Epidermal melanocyte (primary cell): ENCODE measurements around the gene GPN2.
"Not testable (repeated sequence)": the region's sequence is repeated elsewhere in the genome, so short reads cannot be mapped to it uniquely, and the experiment has no call there.

Experiments
- DNase-seq: peaks from one replicate; pipeline ENCODE4 v3.0.0; 2011; ENCODE audit warnings: low spot score; ENCODE audit not compliant: insufficient read length

GPN2 gene

GRCh38 chr1:26858160-26858559 is 31.9 kb downstream of the GPN2 start:
- no peak for DNase-seq

DNA sequence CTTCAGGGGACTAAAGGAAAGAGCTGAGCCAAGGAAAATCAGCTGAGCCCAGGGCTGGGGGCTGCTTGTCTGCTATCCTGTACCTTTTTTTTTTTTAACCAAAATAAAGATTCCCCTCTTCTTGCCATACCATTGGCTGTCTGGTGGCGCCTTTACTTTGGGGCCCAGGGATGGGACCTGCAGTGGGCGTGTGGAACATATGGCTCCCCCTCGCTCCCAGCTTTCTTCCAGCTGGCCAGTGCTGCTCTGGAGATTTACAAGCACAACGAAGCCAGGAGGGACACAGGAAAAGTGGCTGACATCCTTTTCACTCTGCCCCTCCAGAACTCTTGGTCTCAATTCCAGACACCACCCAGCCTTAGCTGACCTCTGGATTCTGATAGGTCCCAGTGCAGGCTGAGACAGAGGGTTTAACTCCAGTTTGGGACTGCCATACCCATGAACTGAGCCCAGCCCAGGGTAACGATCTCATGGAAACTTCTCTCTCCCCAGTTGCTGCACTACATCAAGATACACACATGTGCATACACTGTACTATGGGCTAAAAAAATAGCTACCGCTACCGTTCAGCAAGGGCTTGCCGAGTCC is 32.5 kb downstream of the GPN2 start:
- DNase-seq: peak; percentile 13

- no peak for DNase-seq
Observed at GRCh38 chr1:26856604-26857469, 33.2 kb downstream of the GPN2 start.

GRCh38 chr1:26856181-26856580 is 33.9 kb downstream of the GPN2 start:
- no peak for DNase-seq

DNA sequence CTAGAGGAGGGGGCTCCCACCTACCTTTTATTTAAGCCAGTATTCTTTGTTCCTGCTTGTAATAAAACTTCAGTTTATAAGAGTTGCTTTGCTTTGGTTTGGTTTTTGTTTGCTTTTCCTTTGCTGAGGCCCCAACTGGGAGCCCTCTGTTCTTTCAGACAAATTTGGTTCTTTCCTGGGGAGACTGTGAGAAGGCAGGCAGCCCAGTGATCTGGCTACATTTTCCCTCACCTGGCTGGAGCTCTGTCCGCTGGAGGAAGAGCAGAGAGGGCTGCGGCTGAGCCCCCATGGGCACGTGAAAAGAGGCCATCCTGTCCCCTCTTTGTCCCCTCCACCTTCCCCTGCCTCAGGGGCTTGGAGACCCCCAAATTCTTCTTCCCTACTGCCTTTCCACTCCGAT is 34.4 kb downstream of the GPN2 start:
- no peak for DNase-seq

DNA sequence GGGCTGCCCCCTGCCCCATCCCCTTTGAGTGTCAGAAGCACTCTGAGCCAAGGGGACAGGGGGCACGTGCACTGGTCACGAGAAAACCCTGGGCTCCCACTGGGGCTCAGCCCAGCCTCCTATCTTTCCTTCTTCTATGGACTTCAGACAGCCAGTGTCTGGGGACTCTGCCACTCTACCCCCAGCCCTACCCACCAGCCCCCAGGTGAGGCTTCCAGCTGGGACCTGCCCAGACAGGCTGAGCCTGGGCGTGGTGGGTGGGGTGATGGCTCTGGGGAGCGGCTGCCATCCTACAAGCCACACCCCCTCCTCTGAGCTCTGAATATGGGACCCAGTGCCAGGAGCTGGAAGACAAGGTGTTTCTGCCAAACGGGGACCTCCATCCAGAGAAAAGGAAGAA is 35.2 kb downstream of the GPN2 start:
- DNase-seq: no peak

GRCh38 chr1:26853600-26853999 is 36.5 kb downstream of the GPN2 start:
- DNase-seq: no peak

GRCh38 chr1:26853156-26853555 is 36.9 kb downstream of the GPN2 start:
- DNase-seq: peak; percentile 93

DNA sequence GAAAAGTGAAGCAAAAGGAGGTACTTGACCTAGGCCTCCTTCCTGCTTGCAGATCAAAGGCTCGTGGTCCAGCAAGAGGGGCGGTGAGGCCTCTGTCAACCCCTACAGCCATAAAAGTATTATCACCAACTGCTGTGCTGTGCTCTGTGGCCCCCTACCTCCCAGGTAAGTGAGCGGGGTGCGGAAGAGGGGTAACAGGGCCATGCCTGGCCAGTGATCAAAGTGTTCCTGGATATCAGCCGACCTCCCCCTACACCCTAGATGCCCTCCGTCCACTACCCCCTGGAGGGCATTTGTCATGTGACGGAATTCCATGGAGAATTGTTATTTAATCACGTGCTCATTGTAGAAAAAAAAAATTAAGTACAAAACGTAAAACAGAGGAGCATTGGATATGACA is 37.4 kb downstream of the GPN2 start:
- DNase-seq: no peak

- DNase-seq: no peak
Observed at GRCh38 chr1:26851106-26851684, 38.9 kb downstream of the GPN2 start.

DNA sequence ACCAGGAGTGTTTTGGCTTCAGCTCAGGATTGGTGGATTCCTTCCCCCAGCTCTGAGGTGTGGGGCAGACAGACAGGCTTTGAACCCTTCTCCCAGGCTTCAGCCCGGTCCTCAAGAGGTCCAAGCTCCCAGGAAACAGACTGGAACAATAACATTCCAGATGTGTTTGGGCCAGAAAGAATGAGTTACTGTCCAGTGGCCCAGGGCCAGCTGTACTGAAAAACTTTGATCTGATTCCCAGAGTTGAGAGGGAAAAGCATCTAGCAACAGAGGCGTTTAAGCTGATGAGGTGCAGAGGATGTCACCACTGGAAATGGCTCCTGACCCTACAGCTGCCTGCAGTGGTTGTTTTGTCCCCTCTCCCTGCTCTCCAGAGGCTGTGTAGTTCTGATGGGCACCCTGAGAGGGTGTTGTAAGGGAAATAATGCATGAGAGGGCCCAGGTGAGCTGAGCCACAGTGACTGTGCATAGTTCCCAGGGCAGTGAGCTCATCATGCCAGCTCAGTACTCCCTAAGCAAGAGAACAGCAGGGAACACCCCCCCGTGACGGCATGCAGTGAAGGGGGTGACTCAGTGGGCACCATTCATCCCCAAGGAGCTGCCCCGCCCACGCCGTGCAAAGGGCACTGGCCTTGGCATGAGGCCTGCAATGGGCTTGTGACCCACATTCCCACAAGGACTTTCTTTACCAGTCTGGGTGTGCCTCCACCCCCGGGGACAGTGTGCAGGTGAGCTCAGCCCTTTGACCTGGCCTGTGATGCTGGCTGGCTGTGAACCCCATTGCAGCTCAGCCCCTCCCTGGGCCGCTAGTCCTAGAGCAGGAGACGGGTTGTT is 40.9 kb downstream of the GPN2 start:
- DNase-seq: peak; percentile 18

DNA sequence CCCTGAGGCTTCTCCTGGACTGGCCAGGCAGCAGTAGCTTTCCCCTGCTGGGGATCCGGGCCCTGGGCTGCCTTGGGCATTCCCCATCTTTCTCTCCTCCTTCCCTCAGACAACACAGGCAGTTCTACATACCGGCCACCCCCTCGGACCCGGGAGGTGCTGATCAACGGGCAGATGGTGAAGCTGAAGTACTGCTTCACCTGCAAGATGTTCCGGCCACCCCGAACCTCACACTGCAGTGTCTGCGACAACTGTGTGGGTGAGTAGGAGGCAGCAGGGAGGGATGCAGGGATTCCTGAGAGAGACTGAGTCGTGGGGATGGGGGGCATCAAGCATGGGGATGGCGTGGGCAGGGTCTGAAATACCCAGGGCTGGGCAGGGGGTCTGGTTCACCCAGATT is 41.6 kb downstream of the GPN2 start:
- peak; percentile 3 for DNase-seq

DNA sequence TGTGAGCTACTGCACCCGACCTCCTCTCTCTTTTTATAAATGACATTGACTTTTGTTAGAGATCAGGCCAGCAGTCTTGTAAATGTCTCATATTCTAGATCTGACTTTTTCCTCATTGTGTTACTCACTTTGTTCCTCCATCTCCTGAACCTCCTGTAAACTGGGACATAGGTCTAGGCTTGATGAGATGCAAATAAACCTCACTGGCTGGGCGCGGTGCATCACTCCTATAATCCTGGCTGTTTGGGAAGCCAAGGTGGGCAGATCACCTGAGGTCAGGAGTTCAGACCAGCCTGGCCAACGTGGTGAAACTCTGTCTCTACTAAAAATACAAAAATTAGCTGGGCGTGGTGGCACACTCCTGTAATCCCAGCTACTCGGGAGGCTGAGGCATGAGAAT is 42.3 kb downstream of the GPN2 start:
- DNase-seq: not testable (repeated sequence)

GRCh38 chr1:26844424-26845196 is 45.5 kb downstream of the GPN2 start:
- no peak for DNase-seq

DNA sequence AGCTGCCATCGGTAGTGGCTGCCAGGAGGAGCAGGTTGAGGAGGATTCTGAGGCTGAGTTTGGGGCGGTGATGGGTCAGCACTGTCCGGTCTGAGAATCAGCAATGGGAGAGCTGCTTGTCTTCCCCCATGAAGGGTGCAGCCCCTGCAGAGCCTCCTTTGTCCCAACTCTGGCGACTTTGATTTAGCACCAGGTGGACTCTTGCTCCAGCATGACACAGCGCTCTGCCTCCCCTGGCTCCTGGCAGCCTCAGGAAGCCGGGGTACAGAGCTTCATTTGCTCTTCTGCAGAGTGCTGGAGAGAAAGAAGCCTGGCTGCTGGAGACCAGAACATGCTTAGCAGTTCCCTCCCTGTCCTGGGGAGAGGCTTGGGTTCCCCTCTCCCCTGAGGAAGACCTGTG is 50.3 kb downstream of the GPN2 start:
- no peak for DNase-seq

DNA sequence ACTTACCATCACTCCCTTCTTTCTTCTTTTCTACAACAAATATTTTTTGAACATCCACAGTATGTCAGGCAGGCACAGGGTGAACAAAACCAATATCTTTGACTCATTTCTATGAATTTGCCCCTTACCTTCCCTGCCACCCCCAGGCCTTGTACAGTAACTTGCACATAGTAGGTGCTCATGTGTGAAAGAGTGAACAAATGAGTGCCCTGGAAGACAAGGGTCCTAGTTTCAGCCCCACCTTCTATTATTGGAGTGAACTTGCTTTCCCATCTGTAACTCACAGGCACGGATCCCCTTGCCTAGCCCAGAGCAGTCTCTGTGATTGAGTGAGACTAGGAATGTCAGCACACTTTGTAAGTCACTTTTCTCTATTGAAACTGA is 50.8 kb downstream of the GPN2 start:
- DNase-seq: no peak

DNA sequence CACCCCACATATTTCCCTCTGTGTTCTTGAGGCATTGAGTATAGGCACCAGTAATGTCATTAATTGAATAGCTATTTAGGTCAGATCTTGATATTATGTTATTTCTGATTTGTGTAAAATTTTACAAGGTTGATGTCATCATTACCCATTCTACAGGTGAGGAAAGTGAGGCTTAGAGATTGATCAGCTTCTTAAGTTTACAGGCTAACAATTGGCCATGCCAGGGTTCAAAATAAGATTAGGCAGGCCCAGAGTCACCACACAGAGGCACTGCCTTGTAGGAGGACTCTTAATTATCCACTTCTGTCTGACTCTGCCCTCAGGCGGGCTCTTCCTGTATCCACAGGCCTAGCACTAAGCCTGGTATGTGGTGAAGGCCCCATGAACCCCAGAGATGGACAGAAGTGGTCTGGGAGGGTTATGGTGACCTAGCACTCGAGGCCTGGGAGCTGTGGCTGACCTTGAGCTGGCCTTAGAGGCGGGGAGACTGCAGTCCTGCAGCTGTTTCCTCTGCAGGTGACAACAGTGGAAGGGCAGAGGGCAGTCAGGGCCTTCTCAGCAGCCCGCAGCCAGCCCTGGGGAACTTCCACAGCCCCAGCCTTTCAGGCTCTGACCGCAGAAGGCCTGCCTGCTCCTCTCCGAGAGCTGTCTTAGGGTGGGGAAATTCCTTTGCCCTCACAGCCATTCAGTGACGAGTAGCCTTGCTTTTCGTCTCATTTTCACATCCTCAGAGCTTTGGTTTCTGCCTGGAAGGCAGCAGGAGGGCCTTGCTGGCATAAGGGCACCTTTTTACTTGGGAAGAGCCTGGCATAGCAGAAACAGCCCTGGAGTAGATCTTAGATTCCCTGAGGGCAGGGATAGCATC is 51.4 kb downstream of the GPN2 start:
- no peak for DNase-seq

GRCh38 chr1:26837665-26838064 is 52.4 kb downstream of the GPN2 start:
- not testable (repeated sequence) for DNase-seq

- no peak for DNase-seq
Observed at GRCh38 chr1:26833432-26834405, 56.4 kb downstream of the GPN2 start.
